Trophoblast cell (in vitro differentiated cells and primary cell): ENCODE results near the gene TMC3.

Experiments
- DNase-seq, 2 donors: peaks; one replicate each; pipeline ENCODE4 v3.0.0-alpha.2; 2016
- H2AFZ ChIP-seq: 2 replicates; pipeline ENCODE4 v1.6.1; 2013; ENCODE audit warnings: low read length, moderate library complexity, mild to moderate bottlenecking; ENCODE audit not compliant: insufficient read depth, poor library complexity
- H2AK5ac ChIP-seq: 2 replicates; pipeline ENCODE4 v1.6.1; 2013; ENCODE audit warnings: mild to moderate bottlenecking, low read length
- H2BK120ac ChIP-seq: 2 replicates; pipeline ENCODE4 v1.6.1; 2013; ENCODE audit warnings: low read length, mild to moderate bottlenecking, moderate library complexity; ENCODE audit not compliant: insufficient read depth, poor library complexity
- H2BK12ac ChIP-seq: 2 replicates; pipeline ENCODE4 v1.6.1; 2013; ENCODE audit warnings: mild to moderate bottlenecking, low read length, moderate library complexity
- H2BK5ac ChIP-seq: 2 replicates; pipeline ENCODE4 v1.6.1; 2013; ENCODE audit warnings: low read length, low read depth, moderate library complexity, mild to moderate bottlenecking; ENCODE audit not compliant: poor library complexity
- H3K14ac ChIP-seq: 2 replicates; pipeline ENCODE4 v1.6.1; 2013; ENCODE audit warnings: mild to moderate bottlenecking, low read length
- H3K18ac ChIP-seq: 2 replicates; pipeline ENCODE4 v1.6.1; 2013; ENCODE audit warnings: mild to moderate bottlenecking, low read length
- H3K23ac ChIP-seq: 2 replicates; pipeline ENCODE4 v1.6.1; 2013; ENCODE audit warnings: low read length
- H3K27ac ChIP-seq: 2 replicates; pipeline ENCODE4 v1.5.1; 2013; ENCODE audit warnings: low read depth, mild to moderate bottlenecking, inconsistent platforms, low read length, moderate library complexity
- H3K27me3 ChIP-seq: 2 replicates; pipeline ENCODE4 v1.6.1; 2013; ENCODE audit warnings: inconsistent platforms, mild to moderate bottlenecking, low read length, moderate library complexity; ENCODE audit not compliant: insufficient read depth
- H3K36me3 ChIP-seq, 2 experiments: 1 replicate in 1 of 2; 2 replicates in 1 of 2; pipeline ENCODE4 v1.6.1; 2013; ENCODE audit warnings: low read length in 2 of 2, mild to moderate bottlenecking in 2 of 2, moderate library complexity in 1 of 2; ENCODE audit not compliant: insufficient read depth in 2 of 2, control insufficient read depth in 1 of 2
- H3K4ac ChIP-seq: 2 replicates; pipeline ENCODE4 v1.6.1; 2013; ENCODE audit warnings: low read depth, mild to moderate bottlenecking, low read length, moderate library complexity
- H3K4me1 ChIP-seq, 2 experiments: 1 replicate in 1 of 2; 2 replicates in 1 of 2; pipeline ENCODE4 v1.6.1; 2013; ENCODE audit warnings: low read length in 2 of 2, mild to moderate bottlenecking in 2 of 2, moderate library complexity in 1 of 2; ENCODE audit not compliant: insufficient read depth in 2 of 2, control insufficient read depth in 1 of 2
- H3K4me2 ChIP-seq: 2 replicates; pipeline ENCODE4 v1.6.1; 2013; ENCODE audit warnings: inconsistent platforms, mild to moderate bottlenecking, low read length, moderate library complexity
- H3K4me3 ChIP-seq: 2 replicates; pipeline ENCODE4 v1.5.1; 2013; ENCODE audit warnings: mild to moderate bottlenecking, low read depth, low read length, inconsistent platforms
- H3K79me1 ChIP-seq: one replicate; pipeline ENCODE4 v1.6.1; 2013; ENCODE audit warnings: low read length
- H3K79me2 ChIP-seq: 2 replicates; pipeline ENCODE4 v1.6.1; 2013; ENCODE audit warnings: low read length, mild to moderate bottlenecking; ENCODE audit not compliant: control insufficient read depth, insufficient read depth, poor library complexity
- H3K9ac ChIP-seq: 2 replicates; pipeline ENCODE4 v1.6.1; 2013; ENCODE audit warnings: mild to moderate bottlenecking, low read length
- H3K9me3 ChIP-seq: 2 replicates; pipeline ENCODE4 v1.6.1; 2013; ENCODE audit warnings: low read depth, mild to moderate bottlenecking, control low read depth, inconsistent platforms, low read length; ENCODE audit not compliant: insufficient read depth
- H4K12ac ChIP-seq: 2 replicates; pipeline ENCODE4 v1.6.1; 2013; ENCODE audit warnings: low read depth, mild to moderate bottlenecking, low read length, moderate library complexity
- H4K8ac ChIP-seq: 2 replicates; pipeline ENCODE4 v1.6.1; 2013; ENCODE audit warnings: low read depth, mild to moderate bottlenecking, low read length, moderate library complexity
- H4K91ac ChIP-seq: one replicate; pipeline ENCODE4 v1.6.1; 2013; ENCODE audit warnings: low read depth, mild to moderate bottlenecking, low read length, moderate library complexity
- WGBS: extraction: QIAGEN DNeasy Blood & Tissue Kit; methylation state at CpG from one replicate; pipeline ENCODE4 v1.1.7; 2013; ENCODE audit warnings: missing lambda C conversion rate; ENCODE audit not compliant: insufficient read length, insufficient coverage; ENCODE audit errors: extremely low coverage; 5-methylcytosine and 5-hydroxymethylcytosine counted together

The TMC3 gene

DNA sequence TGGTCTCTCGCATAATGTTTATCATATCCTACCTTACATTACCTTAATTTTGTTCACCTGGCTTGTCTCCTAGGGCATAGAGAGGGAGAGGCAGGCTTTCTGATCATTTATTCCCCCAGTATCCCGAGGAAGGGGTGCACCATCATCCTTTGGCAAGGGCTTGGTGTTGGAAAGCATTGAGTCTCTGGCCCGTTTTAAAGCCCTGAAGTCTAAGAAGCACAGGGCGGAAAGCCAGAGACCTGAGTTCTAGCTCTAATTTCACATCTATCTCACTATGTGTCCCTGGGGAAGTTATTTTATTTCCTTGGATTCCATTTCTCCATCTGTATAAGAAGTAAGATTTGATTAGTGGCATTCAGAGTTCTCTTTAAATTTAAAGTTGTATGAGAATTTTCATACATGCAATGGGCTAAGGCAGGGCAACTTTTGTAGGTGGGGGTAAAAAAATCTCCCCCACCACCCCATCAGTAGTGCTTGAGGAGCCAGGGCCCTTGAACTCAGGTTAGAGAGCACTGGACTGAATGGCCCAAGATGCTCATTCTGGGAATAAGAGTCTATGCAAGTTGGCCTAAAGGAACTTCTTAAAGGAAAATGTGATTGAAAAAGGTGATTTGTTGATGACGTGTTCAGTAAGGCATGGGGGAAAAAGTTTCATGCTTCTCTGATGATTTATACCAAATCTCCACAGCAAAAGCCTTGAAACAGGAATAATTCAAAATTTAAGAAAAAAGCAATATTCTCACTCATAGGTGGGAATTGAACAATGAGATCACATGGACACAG, 10.1 kb downstream of the TMC3 start:
- H3K23ac ChIP-seq: no peak overlapping the region
- H4K8ac ChIP-seq: no peak overlapping the region
- H3K4ac ChIP-seq: no peak overlapping the region
- no peak overlapping the region for H3K9ac ChIP-seq
- no peak overlapping the region for H3K4me2 ChIP-seq
- no peaks in the 10 kb centered on the region for H3K4me1 ChIP-seq
- no peak overlapping the region for H3K27ac ChIP-seq
- H3K18ac ChIP-seq: no peak overlapping the region
- H3K14ac ChIP-seq: no peak overlapping the region
- no peaks in the 10 kb centered on the region for H3K27me3 ChIP-seq
- DNase-seq: peak in 1 of 2 donors; percentile 60
- no peak overlapping the region for H2BK120ac ChIP-seq
- H3K79me2 ChIP-seq: no peaks in the 10 kb centered on the region
- H3K9me3 ChIP-seq: peaks cover 2% of the 10 kb centered on the region
- H2BK5ac ChIP-seq: no peak overlapping the region
- no peak overlapping the region for H4K12ac ChIP-seq
- H2BK12ac ChIP-seq: no peak overlapping the region
- no peaks in the 10 kb centered on the region for H3K36me3 ChIP-seq
- no peak overlapping the region for H2AK5ac ChIP-seq
- no CpG with 5 or more reads among the region's 5 CpGs for WGBS
- H2AFZ ChIP-seq: no peak overlapping the region
- H3K4me3 ChIP-seq: no peak overlapping the region
- H4K91ac ChIP-seq: no peak overlapping the region
- H3K79me1 ChIP-seq: no peaks in the 10 kb centered on the region

DNA sequence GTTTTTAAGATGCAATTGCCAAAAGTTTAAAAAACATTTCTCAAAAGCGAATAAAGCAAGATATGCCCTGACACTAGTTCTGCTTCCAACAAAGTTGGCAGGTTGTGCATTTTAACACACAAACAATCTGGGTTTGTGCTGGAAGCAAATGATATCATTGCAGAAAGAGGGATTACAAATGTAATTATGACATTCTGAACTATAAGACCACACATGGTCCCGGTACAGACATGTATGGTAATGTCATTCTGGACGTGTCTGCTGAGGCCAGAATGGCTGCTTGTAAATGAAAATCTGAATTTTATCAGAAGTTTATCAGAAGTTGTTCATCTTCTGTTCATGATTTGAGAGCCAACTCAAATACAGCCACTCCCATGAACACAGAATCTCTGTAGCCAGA, 10.7 kb downstream of the TMC3 start:
- WGBS: no CpG with 5 or more reads among the region's 3 CpGs
- no peak overlapping the region for H3K4me3 ChIP-seq
- no peak overlapping the region for H3K14ac ChIP-seq
- H3K36me3 ChIP-seq: no peaks in the 10 kb centered on the region
- no peak overlapping the region for H3K9ac ChIP-seq
- H3K4me2 ChIP-seq: no peak overlapping the region
- H3K9me3 ChIP-seq: peaks cover 2% of the 10 kb centered on the region
- H2AK5ac ChIP-seq: no peak overlapping the region
- H4K8ac ChIP-seq: no peak overlapping the region
- no peak overlapping the region for H4K91ac ChIP-seq
- no peaks in the 10 kb centered on the region for H3K4me1 ChIP-seq
- H2BK5ac ChIP-seq: no peak overlapping the region
- no peak for DNase-seq
- H4K12ac ChIP-seq: no peak overlapping the region
- H3K4ac ChIP-seq: no peak overlapping the region
- H3K27me3 ChIP-seq: no peaks in the 10 kb centered on the region
- H2BK120ac ChIP-seq: no peak overlapping the region
- H3K18ac ChIP-seq: no peak overlapping the region
- H3K23ac ChIP-seq: no peak overlapping the region
- no peak overlapping the region for H2AFZ ChIP-seq
- H3K27ac ChIP-seq: no peak overlapping the region
- H2BK12ac ChIP-seq: no peak overlapping the region
- H3K79me1 ChIP-seq: no peaks in the 10 kb centered on the region
- no peaks in the 10 kb centered on the region for H3K79me2 ChIP-seq

DNA sequence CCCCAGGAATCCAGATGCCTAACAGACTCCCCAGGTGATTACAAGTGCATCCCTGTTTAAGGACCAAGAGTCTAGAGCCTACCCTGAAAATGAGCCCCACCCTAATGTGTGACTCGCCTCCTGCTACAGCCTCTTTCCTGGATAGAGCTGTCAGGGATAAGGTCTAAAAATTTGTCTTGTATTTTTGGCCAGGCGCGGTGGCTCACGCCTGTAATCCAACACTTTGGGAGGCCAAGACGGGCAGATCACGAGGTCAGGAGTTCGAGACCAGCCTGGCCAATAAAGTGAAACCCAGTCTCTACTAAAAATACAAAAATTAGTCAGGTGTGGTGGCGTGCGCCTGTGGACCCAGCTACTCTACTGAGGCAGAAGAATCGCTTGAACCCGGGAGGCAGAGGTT, 11.2 kb downstream of the TMC3 start:
- H3K79me2 ChIP-seq: no peaks in the 10 kb centered on the region
- H3K79me1 ChIP-seq: no peaks in the 10 kb centered on the region
- H3K27me3 ChIP-seq: no peaks in the 10 kb centered on the region
- H2AFZ ChIP-seq: no peak overlapping the region
- H2BK12ac ChIP-seq: no peak overlapping the region
- no peaks in the 10 kb centered on the region for H3K36me3 ChIP-seq
- H3K4me1 ChIP-seq: no peaks in the 10 kb centered on the region
- no peak overlapping the region for H4K91ac ChIP-seq
- H3K9me3 ChIP-seq: peaks cover 2% of the 10 kb centered on the region
- no peak overlapping the region for H3K14ac ChIP-seq
- no peak overlapping the region for H4K12ac ChIP-seq
- H3K23ac ChIP-seq: no peak overlapping the region
- no peak overlapping the region for H3K27ac ChIP-seq
- H2BK120ac ChIP-seq: no peak overlapping the region
- H3K18ac ChIP-seq: no peak overlapping the region
- no CpG with 5 or more reads among the region's 11 CpGs for WGBS
- H3K4me3 ChIP-seq: no peak overlapping the region
- no peak overlapping the region for H4K8ac ChIP-seq
- H2BK5ac ChIP-seq: no peak overlapping the region
- no peak for DNase-seq
- no peak overlapping the region for H3K9ac ChIP-seq
- H2AK5ac ChIP-seq: no peak overlapping the region
- no peak overlapping the region for H3K4me2 ChIP-seq
- H3K4ac ChIP-seq: no peak overlapping the region

DNA sequence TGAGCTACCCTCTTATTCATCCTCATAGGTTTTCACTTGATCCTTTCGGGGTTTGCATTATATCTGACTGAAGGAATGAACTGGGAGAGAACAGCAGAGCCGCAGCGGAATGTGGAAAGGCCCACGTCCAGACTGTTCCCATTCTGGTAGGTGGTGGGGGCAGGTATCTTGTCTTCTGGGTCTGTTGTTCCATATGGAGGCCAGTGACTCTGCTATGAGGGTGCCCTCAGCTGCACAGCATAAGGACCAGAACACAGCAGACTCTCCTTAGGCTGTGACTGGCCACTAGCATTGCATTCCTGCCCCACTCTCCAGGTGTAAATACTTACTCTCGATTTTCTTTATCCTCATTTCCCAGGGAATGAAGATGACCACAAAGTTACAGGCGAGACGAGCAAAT, 12.1 kb downstream of the TMC3 start:
- H3K9me3 ChIP-seq: peaks cover 2% of the 10 kb centered on the region
- no peak overlapping the region for H3K27ac ChIP-seq
- H4K8ac ChIP-seq: no peak overlapping the region
- H4K91ac ChIP-seq: no peak overlapping the region
- no peak overlapping the region for H2BK12ac ChIP-seq
- H2BK5ac ChIP-seq: no peak overlapping the region
- H3K23ac ChIP-seq: no peak overlapping the region
- H2AK5ac ChIP-seq: no peak overlapping the region
- no CpG with 5 or more reads among the region's 7 CpGs for WGBS
- H3K4me3 ChIP-seq: no peak overlapping the region
- H3K14ac ChIP-seq: no peak overlapping the region
- H3K4me1 ChIP-seq: no peaks in the 10 kb centered on the region
- H3K9ac ChIP-seq: no peak overlapping the region
- H3K79me2 ChIP-seq: no peaks in the 10 kb centered on the region
- DNase-seq: peak; percentile 76 to 81
- no peak overlapping the region for H3K4ac ChIP-seq
- no peaks in the 10 kb centered on the region for H3K79me1 ChIP-seq
- no peaks in the 10 kb centered on the region for H3K27me3 ChIP-seq
- no peak overlapping the region for H2BK120ac ChIP-seq
- H2AFZ ChIP-seq: no peak overlapping the region
- H3K4me2 ChIP-seq: no peak overlapping the region
- no peaks in the 10 kb centered on the region for H3K36me3 ChIP-seq
- H3K18ac ChIP-seq: no peak overlapping the region
- no peak overlapping the region for H4K12ac ChIP-seq
